K562 (cell line): ENCODE data around the gene TLE6.

Experiments
- CHD4 ChIP-seq: fragments of 200-600 bp; sonication (generic); IDR thresholded peaks from 3 replicates; pipeline ENCODE4 v1.6.1; 2012; ENCODE audit warnings: low read depth, mild to moderate bottlenecking, mixed read lengths, low read length, inconsistent platforms; ENCODE audit not compliant: insufficient read depth, insufficient replicate concordance, poor library complexity, severe bottlenecking
- EP300 ChIP-seq: IDR thresholded peaks from 2 replicates; pipeline ENCODE4 v1.6.1; 2012; ENCODE audit warnings: low read length, improper control_type of control experiment
- MAZ ChIP-seq, 2 experiments: fragments of 450-650 bp in 1 of 2; sonication (generic) in 1 of 2; formaldehyde crosslinking; IDR thresholded peaks in 1 of 2; conservative IDR thresholded peaks in 1 of 2; 2 replicates each; pipeline versions ENCODE4 v1.4.0 to v1.5.0; 2020; ENCODE audit warnings: mild to moderate bottlenecking in 1 of 2, missing genetic modification reagents in 1 of 2
- NR2C2 ChIP-seq, 2 experiments: fragments of 200-800 bp in 1 of 2; sonication (Bioruptor generic) in 1 of 2; sonication (generic) in 1 of 2; formaldehyde crosslinking in 1 of 2; IDR thresholded peaks; 2 replicates each; pipeline versions ENCODE4 v1.6.1 to v1.8.0; 2016 to 2022; ENCODE audit warnings: mild to moderate bottlenecking in 1 of 2, missing compliant biosample characterization in 1 of 2, missing genetic modification characterization in 1 of 2, missing genetic modification reagents in 1 of 2
- SAP30 ChIP-seq: fragments of 200-600 bp; sonication (generic); IDR thresholded peaks from 2 replicates; pipeline ENCODE4 v1.6.1; 2012; ENCODE audit warnings: borderline replicate concordance, low read depth, mild to moderate bottlenecking, moderate library complexity, low read length, control low read depth, inconsistent platforms; ENCODE audit not compliant: insufficient read depth, poor library complexity, severe bottlenecking
- TCF7L2 ChIP-seq: fragments of 150-350 bp; IDR thresholded peaks from 2 replicates; pipeline ENCODE4 v1.6.1; 2016; ENCODE audit warnings: low read depth, mild to moderate bottlenecking, low read length, moderate library complexity
- TF ChIP-seq, protein P1 (sequence below), 3 experiments: IDR thresholded peaks in 2 of 3; conservative IDR thresholded peaks in 1 of 3; 2 replicates each; pipeline ENCODE4 v1.5.1; 2011 to 2012; ENCODE audit warnings: low read length in 3 of 3, mild to moderate bottlenecking in 3 of 3, control low read depth in 2 of 3, improper control_type of control experiment in 1 of 3, inconsistent platforms in 1 of 3, low read depth in 1 of 3, mixed read lengths in 1 of 3, moderate library complexity in 1 of 3; ENCODE audit not compliant: insufficient read depth in 2 of 3

DNA sequence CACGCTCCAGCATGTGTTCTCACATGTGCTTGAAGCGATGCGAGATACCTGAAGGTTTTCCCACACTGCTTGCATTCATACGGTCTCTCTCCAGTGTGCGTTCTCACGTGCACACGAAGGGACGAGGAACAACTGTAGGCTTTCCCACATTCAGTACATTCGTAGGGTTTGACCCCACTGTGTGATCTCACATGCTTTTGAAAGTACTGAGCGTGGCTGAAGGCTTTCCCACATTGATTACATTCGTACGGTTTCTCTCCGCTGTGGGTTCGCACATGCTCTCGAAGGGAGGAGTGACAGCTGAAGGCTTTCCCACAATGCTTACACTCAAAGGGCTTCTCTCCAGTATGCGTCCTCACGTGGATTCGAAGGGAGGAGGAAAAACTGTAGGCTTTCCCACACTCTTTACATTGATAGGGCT is 43.9 kb upstream of the TLE6 start:
- no peak for TF ChIP-seq EP300
- TF ChIP-seq, protein P1, sequence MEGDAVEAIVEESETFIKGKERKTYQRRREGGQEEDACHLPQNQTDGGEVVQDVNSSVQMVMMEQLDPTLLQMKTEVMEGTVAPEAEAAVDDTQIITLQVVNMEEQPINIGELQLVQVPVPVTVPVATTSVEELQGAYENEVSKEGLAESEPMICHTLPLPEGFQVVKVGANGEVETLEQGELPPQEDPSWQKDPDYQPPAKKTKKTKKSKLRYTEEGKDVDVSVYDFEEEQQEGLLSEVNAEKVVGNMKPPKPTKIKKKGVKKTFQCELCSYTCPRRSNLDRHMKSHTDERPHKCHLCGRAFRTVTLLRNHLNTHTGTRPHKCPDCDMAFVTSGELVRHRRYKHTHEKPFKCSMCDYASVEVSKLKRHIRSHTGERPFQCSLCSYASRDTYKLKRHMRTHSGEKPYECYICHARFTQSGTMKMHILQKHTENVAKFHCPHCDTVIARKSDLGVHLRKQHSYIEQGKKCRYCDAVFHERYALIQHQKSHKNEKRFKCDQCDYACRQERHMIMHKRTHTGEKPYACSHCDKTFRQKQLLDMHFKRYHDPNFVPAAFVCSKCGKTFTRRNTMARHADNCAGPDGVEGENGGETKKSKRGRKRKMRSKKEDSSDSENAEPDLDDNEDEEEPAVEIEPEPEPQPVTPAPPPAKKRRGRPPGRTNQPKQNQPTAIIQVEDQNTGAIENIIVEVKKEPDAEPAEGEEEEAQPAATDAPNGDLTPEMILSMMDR (IDR thresholded peaks at IDR 0.05 in 2 of 3, conservative IDR thresholded peaks at IDR 0.05 in 1 of 3; ENCODE audit: insufficient read depth in 2 of 3, low read depth in 1 of 3, low read length in 3 of 3) = no peak
- TF ChIP-seq NR2C2 (CRISPR knock-in tag; IDR thresholded peaks at IDR 0.05) = no peak
- TF ChIP-seq NR2C2 (tag; IDR thresholded peaks at IDR 0.05) = no peak
- no peak for TF ChIP-seq TCF7L2
- TF ChIP-seq MAZ (CRISPR knock-in tag; conservative IDR thresholded peaks at IDR 0.05 in 1 of 2, IDR thresholded peaks at IDR 0.05 in 1 of 2) = no peak
- no peak for TF ChIP-seq SAP30
- no peak for TF ChIP-seq CHD4
